Upper lobe of right lung (tissue), 1 donor: Measurements from ENCODE around the gene C1QTNF8. TPM values are rescaled to one million over a fixed set of nuclear protein-coding genes. Genes with fewer than 3 reads are reported as not detected.

ENCODE experiments used
- ATAC-seq: fragments of 200-7000 bp; cut with Tn5 transposase; one replicate; pipeline ENCODE4 v1.9.1; 2020; ENCODE audit warnings: mild to moderate bottlenecking, moderate library complexity
- DNase-seq: peaks from one replicate; pipeline ENCODE4 v3.0.0-alpha.2; 2020
- H3K27ac ChIP-seq: fragments of 200-600 bp; one replicate; pipeline ENCODE4 v1.8.0; 2022
- H3K27me3 ChIP-seq: fragments of 200-600 bp; one replicate; pipeline ENCODE4 v1.8.0; 2022; ENCODE audit warnings: mild to moderate bottlenecking
- H3K36me3 ChIP-seq: fragments of 200-600 bp; one replicate; pipeline ENCODE4 v1.8.0; 2022
- H3K4me1 ChIP-seq: fragments of 200-600 bp; one replicate; pipeline ENCODE4 v1.8.0; 2022
- H3K4me3 ChIP-seq: fragments of 200-600 bp; one replicate; pipeline ENCODE4 v1.8.0; 2022; ENCODE audit warnings: mild to moderate bottlenecking
- H3K9me3 ChIP-seq: fragments of 200-600 bp; one replicate; pipeline ENCODE4 v1.8.0; 2022
- CTCF ChIP-seq: fragments of 200-600 bp; IDR thresholded peaks from one replicate; pipeline ENCODE4 v1.8.0; 2022; ENCODE audit warnings: antibody characterized with exemption
- intact Hi-C: fragments of 100-400 bp; cut with DNase I; formaldehyde crosslinking; loops from one replicate; pipeline ENCODE4 v1.11.0; 2022
- total RNA-seq: library from RNA; stranded (reverse); fragmentation: NEBNext Ultra II Directional; extraction: Animal tissue kit (Norgen Biotek cat#: 25700); gene quantifications from one replicate; pipeline ENCODE4 v1.2.1, GENCODE V29; 2021
- donor health status: DM: no; HTN: yes; CAD: no; lungs with severe emphysema.

The C1QTNF8 gene
- total RNA-seq, 1 donor from 2014 or later: not detected

- intact Hi-C loops: no loop called here
- no peaks in the 10 kb centered on the region for H3K36me3 ChIP-seq
- TF ChIP-seq CTCF: no peak
- H3K4me1 ChIP-seq: no peaks in the 10 kb centered on the region
- ATAC-seq (no peak), DNase-seq (no peak)
- H3K4me3 ChIP-seq: no peak overlapping the region
- no peaks in the 10 kb centered on the region for H3K9me3 ChIP-seq
- H3K27ac ChIP-seq: no peak overlapping the region
- peaks cover 56% of the 10 kb centered on the region for H3K27me3 ChIP-seq
These were observed 22.8 kb downstream of the C1QTNF8 start for GRCh38 chr16:1073262-1073558.

DNA sequence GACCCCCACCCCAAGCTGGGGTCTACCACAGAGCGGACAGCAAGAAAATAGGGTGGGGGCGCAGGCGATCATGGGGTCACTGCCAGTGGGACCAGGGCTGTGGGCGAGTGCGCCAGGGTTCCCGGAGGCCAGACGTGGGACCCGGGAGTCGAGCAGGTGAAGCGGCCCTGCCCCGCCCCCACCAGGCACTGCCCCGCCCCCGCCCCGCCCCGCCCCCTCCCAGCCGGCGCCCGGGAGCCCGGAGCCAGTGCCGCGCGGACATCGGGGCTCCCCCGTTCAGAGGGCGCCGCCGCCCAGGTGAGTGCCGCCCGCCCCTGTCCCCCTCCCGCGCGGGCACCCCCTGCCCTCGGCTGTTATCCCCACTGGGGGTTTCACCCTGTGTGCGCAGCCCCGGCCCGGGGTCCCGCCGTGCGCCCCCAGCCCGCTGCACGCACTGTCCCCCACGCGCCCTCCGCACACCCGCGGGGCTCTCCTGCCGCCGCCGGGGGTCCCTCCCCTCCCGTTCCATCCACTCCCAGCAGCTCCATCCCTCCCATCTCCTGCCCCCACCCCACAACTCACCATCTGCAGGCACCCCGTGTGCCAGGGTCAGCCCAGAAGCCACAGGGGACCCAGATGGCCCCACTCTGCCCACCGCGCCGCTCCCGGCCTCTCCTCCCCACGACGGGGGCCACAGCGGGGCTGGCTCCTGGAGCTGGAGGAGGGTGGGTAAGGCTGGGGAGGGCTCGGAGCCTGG is 23.4 kb downstream of the C1QTNF8 start, which contains the start of gene SSTR5:
SSTR5 (plus strand) TSS at position 222 of the 736 bp plus-strand sequence. CDS start 6,122 bp downstream, outside the sequence.
- TF ChIP-seq CTCF: no peak
- no peaks in the 10 kb centered on the region for H3K4me1 ChIP-seq
- no peaks in the 10 kb centered on the region for H3K36me3 ChIP-seq
- intact Hi-C loops: no loop called here
- H3K4me3 ChIP-seq: no peak within 1 kb of the TSS
- H3K27ac ChIP-seq: no peak within 1 kb of the TSS
- ATAC-seq: no peak
- DNase-seq: no peak
- H3K27me3 ChIP-seq: peaks cover 56% of the 10 kb centered on the region
- H3K9me3 ChIP-seq: no peaks in the 10 kb centered on the region

GRCh38 chr16:1071561-1072225 is 24.4 kb downstream of the C1QTNF8 start:
- H3K4me3 ChIP-seq: no peak overlapping the region
- no peaks in the 10 kb centered on the region for H3K9me3 ChIP-seq
- TF ChIP-seq CTCF: no peak
- no peak overlapping the region for H3K27ac ChIP-seq
- DNase-seq: no peak
- no peaks in the 10 kb centered on the region for H3K36me3 ChIP-seq
- intact Hi-C loops: no loop called here
- peaks cover 57% of the 10 kb centered on the region for H3K27me3 ChIP-seq
- ATAC-seq: no peak
- no peaks in the 10 kb centered on the region for H3K4me1 ChIP-seq

- Histone ChIP-seq H3K27ac (no peak overlapping the region), H3K27me3 (peaks cover 62% of the 10 kb centered on the region), H3K36me3 (no peaks in the 10 kb centered on the region), H3K4me3 (no peak overlapping the region), H3K4me1 (no peaks in the 10 kb centered on the region), H3K9me3 (no peaks in the 10 kb centered on the region)
- DNase-seq (no peak), ATAC-seq (no peak)
- no peak for TF ChIP-seq CTCF
- intact Hi-C loops: no loop called here
These were observed 25.1 kb downstream of the C1QTNF8 start for GRCh38 chr16:1070864-1071408.

DNA sequence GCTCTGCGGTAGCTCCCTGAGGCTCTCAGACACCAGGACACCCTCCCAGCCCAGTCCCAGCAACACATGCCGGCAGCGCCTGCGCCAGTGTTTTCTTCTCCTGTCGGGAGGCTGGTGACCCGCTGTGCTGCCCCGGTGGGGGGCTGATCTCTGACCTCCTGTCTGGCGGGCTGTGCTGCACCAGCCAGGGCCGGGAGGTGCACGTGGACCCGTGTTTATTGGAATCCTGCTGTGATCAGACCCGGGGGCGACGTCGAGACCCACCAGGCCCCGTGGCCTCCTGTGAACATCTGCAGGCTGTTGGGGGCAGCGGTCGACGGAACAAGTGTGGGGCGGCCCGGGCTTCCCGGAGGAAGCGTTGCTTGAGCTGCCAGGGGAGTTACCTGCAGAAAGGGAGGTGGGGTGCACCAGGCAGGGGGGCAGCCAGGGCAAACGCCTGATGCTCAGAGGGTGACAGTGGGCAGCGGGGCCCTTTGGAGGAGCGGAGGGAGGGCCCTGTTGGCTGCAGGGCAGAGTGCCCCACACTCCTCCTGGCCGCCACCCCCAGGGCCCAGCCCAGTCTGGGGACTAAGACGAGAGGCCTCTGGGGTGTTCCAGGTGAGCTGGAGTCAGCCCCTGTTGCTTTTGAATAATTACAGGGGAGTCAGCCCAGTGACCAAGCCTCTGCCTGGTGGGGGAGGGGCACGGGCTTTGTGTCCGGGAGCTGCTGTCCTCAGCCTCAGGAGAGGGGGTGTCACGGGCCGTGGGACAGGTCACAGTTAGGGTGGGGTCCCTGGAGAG is 25.8 kb downstream of the C1QTNF8 start:
- H3K27ac ChIP-seq: no peak overlapping the region
- H3K27me3 ChIP-seq: peaks cover 69% of the 10 kb centered on the region
- ATAC-seq: no peak
- intact Hi-C loops: no loop called here
- DNase-seq: no peak
- no peak overlapping the region for H3K4me3 ChIP-seq
- no peak for TF ChIP-seq CTCF
- H3K36me3 ChIP-seq: no peaks in the 10 kb centered on the region
- no peaks in the 10 kb centered on the region for H3K9me3 ChIP-seq
- no peaks in the 10 kb centered on the region for H3K4me1 ChIP-seq
